ENCODE results near the gene LCE4A. TPM values are rescaled to one million over a fixed set of nuclear protein-coding genes. Genes with fewer than 3 reads are reported as not detected.

The LCE4A gene
- total and polyA plus RNA-seq, 5 donors from 2014 or later: not detected

- no peak overlapping the region for H3K4me3 ChIP-seq (ENCODE audit: low read depth, low read length)
- H3K36me3 ChIP-seq (ENCODE audit: control insufficient read depth, insufficient read depth, low read length): no peaks in the 10 kb centered on the region
- H3K4me1 ChIP-seq (ENCODE audit: control insufficient read depth, insufficient read depth, low read length, poor library complexity, severe bottlenecking): no peaks in the 10 kb centered on the region
- Mint-ChIP-seq H3K36me3 (no peaks in the 10 kb centered on the region), H3K27me3 (peaks cover 7% of the 10 kb centered on the region), H3K9me3 (no peaks in the 10 kb centered on the region), H3K27ac (no peak overlapping the region), H3K4me1 (no peaks in the 10 kb centered on the region), H3K4me3 (no peak overlapping the region)
- DNase-seq (no peak), ATAC-seq (ENCODE audit: low read depth in 2 of 2) (no peak)
- peaks cover 3% of the 10 kb centered on the region for H3K27me3 ChIP-seq (ENCODE audit: control insufficient read depth, insufficient read depth, low read length)
- H3K27ac ChIP-seq (ENCODE audit: insufficient read depth, low read length, poor library complexity, severe bottlenecking): no peak overlapping the region
- H3K9me3 ChIP-seq (ENCODE audit: control insufficient read depth in 2 of 2, low read length in 2 of 2): no peaks in the 10 kb centered on the region
Observed at GRCh38 chr1:152728986-152729385, 21.0 kb downstream of the LCE4A start.

- H3K27me3 ChIP-seq (ENCODE audit: control insufficient read depth, insufficient read depth, low read length): peaks cover 4% of the 10 kb centered on the region
- Mint-ChIP-seq H3K4me3 (no peak overlapping the region), H3K9me3 (peaks cover 0 to 2% (median 0%) of the 10 kb centered on the region in 7 donors), H3K4me1 (no peaks in the 10 kb centered on the region), H3K27me3 (peaks cover 7% of the 10 kb centered on the region), H3K36me3 (no peaks in the 10 kb centered on the region), H3K27ac (no peak overlapping the region)
- no peaks in the 10 kb centered on the region for H3K4me1 ChIP-seq (ENCODE audit: control insufficient read depth, insufficient read depth, low read length, poor library complexity, severe bottlenecking)
- ATAC-seq (ENCODE audit: low read depth in 2 of 2): no peak
- no peak overlapping the region for H3K27ac ChIP-seq (ENCODE audit: insufficient read depth, low read length, poor library complexity, severe bottlenecking)
- DNase-seq: no peak
- no peaks in the 10 kb centered on the region for H3K36me3 ChIP-seq (ENCODE audit: control insufficient read depth, insufficient read depth, low read length)
- H3K9me3 ChIP-seq (ENCODE audit: control insufficient read depth in 2 of 2, low read length in 2 of 2): no peaks in the 10 kb centered on the region
- no peak overlapping the region for H3K4me3 ChIP-seq (ENCODE audit: low read depth, low read length)
Observed at GRCh38 chr1:152735648-152736047, 27.7 kb downstream of the LCE4A start.

DNA sequence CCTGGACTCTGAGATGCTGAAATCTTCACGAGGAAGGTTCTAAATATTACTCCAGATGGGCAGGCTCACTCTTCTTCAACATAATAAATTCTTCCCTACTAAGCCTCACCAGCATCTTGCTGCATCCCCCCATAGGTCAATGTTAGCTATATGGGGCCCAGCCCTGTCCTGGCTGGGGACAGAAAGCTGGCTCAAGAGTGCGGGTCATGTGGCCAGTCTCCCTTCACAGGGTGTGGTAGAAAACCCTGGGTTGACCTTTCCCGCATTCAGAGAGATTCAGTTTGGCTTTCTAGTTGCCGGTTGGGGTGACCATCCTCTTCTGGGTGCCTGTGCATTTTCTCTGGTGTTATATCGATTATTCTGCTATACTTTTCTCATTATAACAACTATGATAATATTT lies 30.0 kb downstream of the LCE4A start:
- no peak overlapping the region for H3K27ac Mint-ChIP-seq
- H3K36me3 ChIP-seq (ENCODE audit: control insufficient read depth, insufficient read depth, low read length): no peaks in the 10 kb centered on the region
- no peaks in the 10 kb centered on the region for H3K36me3 Mint-ChIP-seq
- H3K27me3 Mint-ChIP-seq: peaks cover 13% of the 10 kb centered on the region
- H3K4me3 ChIP-seq (ENCODE audit: low read depth, low read length): no peak overlapping the region
- DNase-seq (no peak), ATAC-seq (ENCODE audit: low read depth in 2 of 2) (no peak)
- no peak overlapping the region for H3K4me3 Mint-ChIP-seq
- peaks cover 5% of the 10 kb centered on the region for H3K27me3 ChIP-seq (ENCODE audit: control insufficient read depth, insufficient read depth, low read length)
- H3K4me1 ChIP-seq (ENCODE audit: control insufficient read depth, insufficient read depth, low read length, poor library complexity, severe bottlenecking): no peaks in the 10 kb centered on the region
- H3K4me1 Mint-ChIP-seq: no peaks in the 10 kb centered on the region
- H3K9me3 ChIP-seq (ENCODE audit: control insufficient read depth in 2 of 2, low read length in 2 of 2): no peaks in the 10 kb centered on the region
- H3K27ac ChIP-seq (ENCODE audit: insufficient read depth, low read length, poor library complexity, severe bottlenecking): no peak overlapping the region
- H3K9me3 Mint-ChIP-seq: peaks cover 0 to 5% (median 0%) of the 10 kb centered on the region in 7 donors

DNA sequence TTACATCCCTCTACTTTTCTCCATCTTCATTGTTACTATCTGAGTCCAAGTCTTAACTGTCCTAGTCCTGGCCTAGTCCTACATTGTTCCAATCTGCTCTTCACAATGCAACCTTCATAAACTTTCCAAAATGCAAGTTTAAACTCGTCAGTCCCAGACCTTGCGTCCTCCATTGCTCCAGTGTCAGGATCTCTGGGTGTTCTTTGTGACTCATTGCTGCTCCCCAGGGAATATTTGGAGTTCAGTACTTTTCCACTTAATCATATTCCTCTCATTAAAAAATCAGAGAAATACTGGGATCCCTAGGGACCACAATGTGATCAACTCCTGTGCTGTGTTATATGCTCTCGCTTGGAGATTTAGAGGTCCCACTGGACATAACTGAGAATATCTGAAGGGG lies 31.9 kb downstream of the LCE4A start:
- Mint-ChIP-seq H3K4me1 (no peaks in the 10 kb centered on the region), H3K36me3 (no peaks in the 10 kb centered on the region), H3K4me3 (no peak overlapping the region), H3K27ac (no peak overlapping the region), H3K9me3 (peaks cover 0 to 5% (median 0%) of the 10 kb centered on the region in 7 donors), H3K27me3 (peaks cover 6% of the 10 kb centered on the region)
- DNase-seq: no peak
- H3K4me1 ChIP-seq (ENCODE audit: control insufficient read depth, insufficient read depth, low read length, poor library complexity, severe bottlenecking): no peaks in the 10 kb centered on the region
- no peak overlapping the region for H3K4me3 ChIP-seq (ENCODE audit: low read depth, low read length)
- ATAC-seq (ENCODE audit: low read depth in 2 of 2): no peak
- H3K36me3 ChIP-seq (ENCODE audit: control insufficient read depth, insufficient read depth, low read length): no peaks in the 10 kb centered on the region
- no peak overlapping the region for H3K27ac ChIP-seq (ENCODE audit: insufficient read depth, low read length, poor library complexity, severe bottlenecking)
- H3K9me3 ChIP-seq (ENCODE audit: control insufficient read depth in 2 of 2, low read length in 2 of 2): no peaks in the 10 kb centered on the region
- peaks cover 6% of the 10 kb centered on the region for H3K27me3 ChIP-seq (ENCODE audit: control insufficient read depth, insufficient read depth, low read length)

GRCh38 chr1:152741656-152742055 lies 33.7 kb downstream of the LCE4A start:
- Mint-ChIP-seq H3K36me3 (no peaks in the 10 kb centered on the region), H3K27me3 (peaks cover 10% of the 10 kb centered on the region), H3K4me3 (no peak overlapping the region), H3K9me3 (peaks cover 0 to 5% (median 0%) of the 10 kb centered on the region in 7 donors), H3K27ac (no peak overlapping the region), H3K4me1 (no peaks in the 10 kb centered on the region)
- no peaks in the 10 kb centered on the region for H3K4me1 ChIP-seq (ENCODE audit: control insufficient read depth, insufficient read depth, low read length, poor library complexity, severe bottlenecking)
- H3K27me3 ChIP-seq (ENCODE audit: control insufficient read depth, insufficient read depth, low read length): peaks cover 3% of the 10 kb centered on the region
- DNase-seq (no peak), ATAC-seq (ENCODE audit: low read depth in 2 of 2) (no peak)
- H3K9me3 ChIP-seq (ENCODE audit: control insufficient read depth in 2 of 2, low read length in 2 of 2): no peaks in the 10 kb centered on the region
- H3K4me3 ChIP-seq (ENCODE audit: low read depth, low read length): no peak overlapping the region
- H3K27ac ChIP-seq (ENCODE audit: insufficient read depth, low read length, poor library complexity, severe bottlenecking): no peak overlapping the region
- H3K36me3 ChIP-seq (ENCODE audit: control insufficient read depth, insufficient read depth, low read length): no peaks in the 10 kb centered on the region

DNA sequence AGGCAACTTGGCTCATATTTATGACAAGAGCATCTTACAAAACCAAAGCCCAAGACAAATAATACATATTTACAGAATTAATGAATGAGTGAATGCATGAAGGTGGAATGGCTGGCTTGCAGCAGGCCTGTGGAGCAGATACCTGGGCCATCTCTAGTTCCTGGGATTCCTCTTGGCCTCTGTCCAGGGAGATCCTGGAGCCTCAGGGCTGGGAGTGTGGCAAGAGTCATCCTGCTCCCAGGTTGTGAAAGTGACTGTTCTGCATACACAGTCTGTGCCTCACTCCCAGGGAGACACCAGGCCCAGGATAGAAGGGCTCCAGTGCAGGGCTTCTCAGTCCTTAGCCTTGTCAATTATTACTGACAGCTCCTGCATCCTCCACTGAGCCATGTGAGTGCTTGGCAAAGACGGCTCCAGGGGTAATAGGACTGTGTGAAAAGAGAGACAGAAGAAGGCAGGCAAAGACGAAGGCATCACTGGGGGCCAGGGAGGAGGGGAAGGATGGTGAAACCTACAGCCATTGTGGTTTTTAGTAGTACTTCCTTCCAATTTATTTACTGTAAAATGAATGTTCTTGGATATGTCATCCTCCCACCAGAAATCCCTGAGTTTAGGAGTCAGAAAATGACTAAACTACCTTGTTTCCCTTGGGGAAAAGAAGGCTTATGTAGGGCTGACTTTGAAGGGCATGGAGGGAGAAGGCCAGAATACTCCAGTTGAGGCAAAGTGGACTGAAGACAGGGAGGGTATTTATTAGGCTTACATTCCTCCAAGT lies 35.6 kb downstream of the LCE4A start:
- H3K9me3 ChIP-seq (ENCODE audit: control insufficient read depth in 2 of 2, low read length in 2 of 2): no peaks in the 10 kb centered on the region
- Mint-ChIP-seq H3K4me1 (no peaks in the 10 kb centered on the region), H3K9me3 (peaks cover 0 to 3% (median 0%) of the 10 kb centered on the region in 7 donors), H3K36me3 (no peaks in the 10 kb centered on the region), H3K27ac (no peak overlapping the region), H3K4me3 (no peak overlapping the region), H3K27me3 (peaks cover 16% of the 10 kb centered on the region)
- H3K4me1 ChIP-seq (ENCODE audit: control insufficient read depth, insufficient read depth, low read length, poor library complexity, severe bottlenecking): no peaks in the 10 kb centered on the region
- no peak for DNase-seq
- no peaks in the 10 kb centered on the region for H3K36me3 ChIP-seq (ENCODE audit: control insufficient read depth, insufficient read depth, low read length)
- no peak overlapping the region for H3K4me3 ChIP-seq (ENCODE audit: low read depth, low read length)
- H3K27me3 ChIP-seq (ENCODE audit: control insufficient read depth, insufficient read depth, low read length): peaks cover 4% of the 10 kb centered on the region
- ATAC-seq (ENCODE audit: low read depth in 2 of 2): no peak
- H3K27ac ChIP-seq (ENCODE audit: insufficient read depth, low read length, poor library complexity, severe bottlenecking): no peak overlapping the region

DNA sequence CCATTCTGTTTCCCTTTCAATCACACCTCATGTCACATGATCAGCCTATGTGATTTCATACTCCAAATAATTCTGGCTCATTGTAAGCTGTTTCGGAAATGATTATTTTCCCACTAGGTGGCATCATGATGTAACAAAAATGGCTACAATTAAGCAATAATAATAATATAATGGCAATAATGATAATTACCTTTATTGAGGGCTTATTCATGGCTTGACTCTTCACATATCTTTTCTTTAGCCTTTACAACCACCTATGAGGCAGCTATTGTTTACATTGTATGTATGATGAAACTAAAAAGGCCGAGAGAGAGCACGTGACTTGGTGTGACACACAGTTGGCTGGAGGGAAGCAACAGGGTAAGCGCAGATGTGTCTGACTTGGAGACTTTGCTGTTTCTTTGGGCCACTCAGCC lies 37.3 kb downstream of the LCE4A start:
- H3K27me3 Mint-ChIP-seq: peaks cover 16% of the 10 kb centered on the region

More for the DNA sequence above, 37.3 kb downstream of the LCE4A start:
- no peaks in the 10 kb centered on the region for H3K36me3 ChIP-seq (ENCODE audit: control insufficient read depth, insufficient read depth, low read length)
- no peaks in the 10 kb centered on the region for H3K9me3 ChIP-seq (ENCODE audit: control insufficient read depth in 2 of 2, low read length in 2 of 2)
- H3K4me1 ChIP-seq (ENCODE audit: control insufficient read depth, insufficient read depth, low read length, poor library complexity, severe bottlenecking): no peaks in the 10 kb centered on the region
- Mint-ChIP-seq H3K4me3 (no peak overlapping the region), H3K9me3 (peaks cover 0 to 3% (median 0%) of the 10 kb centered on the region in 7 donors), H3K36me3 (no peaks in the 10 kb centered on the region), H3K27ac (no peak overlapping the region), H3K4me1 (no peaks in the 10 kb centered on the region)
- H3K27ac ChIP-seq (ENCODE audit: insufficient read depth, low read length, poor library complexity, severe bottlenecking): no peak overlapping the region
- ATAC-seq (ENCODE audit: low read depth in 2 of 2) (no peak), DNase-seq (no peak)
- H3K27me3 ChIP-seq (ENCODE audit: control insufficient read depth, insufficient read depth, low read length): peaks cover 4% of the 10 kb centered on the region
- H3K4me3 ChIP-seq (ENCODE audit: low read depth, low read length): no peak overlapping the region
